ENCODE data around the gene SAGE1.
"Not testable (repeated sequence)": the region's sequence is repeated elsewhere in the genome, so short reads cannot be mapped to it uniquely, and the experiment has no call there.

The SAGE1 gene, protein sequence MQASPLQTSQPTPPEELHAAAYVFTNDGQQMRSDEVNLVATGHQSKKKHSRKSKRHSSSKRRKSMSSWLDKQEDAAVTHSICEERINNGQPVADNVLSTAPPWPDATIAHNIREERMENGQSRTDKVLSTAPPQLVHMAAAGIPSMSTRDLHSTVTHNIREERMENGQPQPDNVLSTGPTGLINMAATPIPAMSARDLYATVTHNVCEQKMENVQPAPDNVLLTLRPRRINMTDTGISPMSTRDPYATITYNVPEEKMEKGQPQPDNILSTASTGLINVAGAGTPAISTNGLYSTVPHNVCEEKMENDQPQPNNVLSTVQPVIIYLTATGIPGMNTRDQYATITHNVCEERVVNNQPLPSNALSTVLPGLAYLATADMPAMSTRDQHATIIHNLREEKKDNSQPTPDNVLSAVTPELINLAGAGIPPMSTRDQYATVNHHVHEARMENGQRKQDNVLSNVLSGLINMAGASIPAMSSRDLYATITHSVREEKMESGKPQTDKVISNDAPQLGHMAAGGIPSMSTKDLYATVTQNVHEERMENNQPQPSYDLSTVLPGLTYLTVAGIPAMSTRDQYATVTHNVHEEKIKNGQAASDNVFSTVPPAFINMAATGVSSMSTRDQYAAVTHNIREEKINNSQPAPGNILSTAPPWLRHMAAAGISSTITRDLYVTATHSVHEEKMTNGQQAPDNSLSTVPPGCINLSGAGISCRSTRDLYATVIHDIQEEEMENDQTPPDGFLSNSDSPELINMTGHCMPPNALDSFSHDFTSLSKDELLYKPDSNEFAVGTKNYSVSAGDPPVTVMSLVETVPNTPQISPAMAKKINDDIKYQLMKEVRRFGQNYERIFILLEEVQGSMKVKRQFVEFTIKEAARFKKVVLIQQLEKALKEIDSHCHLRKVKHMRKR

DNA sequence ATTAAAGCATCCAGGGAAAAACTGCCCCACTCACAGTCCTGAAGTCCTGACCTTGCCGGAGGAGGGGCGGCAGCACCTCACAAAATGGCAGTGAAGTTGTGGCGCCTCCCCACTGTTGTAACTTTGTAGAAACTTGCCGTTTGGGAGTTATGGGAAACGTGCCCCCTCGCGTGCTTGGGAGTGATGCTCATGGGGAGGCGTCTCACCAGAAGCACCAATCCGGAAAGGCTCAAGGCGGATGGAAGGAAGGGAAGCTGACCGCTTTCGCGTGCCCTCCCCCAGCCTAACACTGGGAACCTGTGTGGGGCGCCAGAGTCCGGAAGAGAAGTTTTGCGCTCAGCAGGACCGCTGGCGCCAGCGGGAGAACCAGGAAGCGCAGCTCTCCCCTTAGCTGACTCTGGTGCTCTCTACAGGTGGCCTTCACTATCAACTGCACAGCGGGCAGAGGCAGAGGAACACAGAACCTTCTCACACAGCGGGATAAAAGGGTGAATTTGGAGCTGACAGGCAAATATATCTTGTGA is at the start of gene SAGE1, which contains the start of gene CT45A10:
SAGE1 (plus strand) TSS at position 423 of the 524 bp plus-strand sequence. CDS start 2,527 bp downstream, outside the sequence.
CT45A10 (minus strand) TSS at position 151 of the 524 bp plus-strand sequence. CDS start 8,100 bp downstream, outside the sequence.
- no peak for DNase-seq

DNA sequence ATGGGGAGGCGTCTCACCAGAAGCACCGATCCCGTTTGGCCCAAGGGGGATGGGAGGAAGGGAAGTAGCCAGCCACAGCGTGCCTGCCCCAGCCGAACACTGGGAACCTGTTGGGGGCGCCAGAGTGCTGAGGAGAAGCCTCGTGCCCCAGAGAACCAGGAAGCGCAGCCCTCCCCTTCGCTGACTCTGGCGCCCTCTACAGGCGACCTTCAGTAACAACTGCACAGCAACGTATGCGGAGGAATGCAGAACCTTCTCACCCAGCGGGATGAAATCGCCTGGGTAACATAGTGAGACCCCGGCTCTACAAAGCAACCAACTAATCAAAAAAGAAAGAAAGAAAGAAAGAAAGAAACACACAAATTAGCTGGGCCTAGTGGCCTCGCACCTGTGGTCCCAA is 39.1 kb upstream of the SAGE1 start, which contains the start of gene CT45A8:
CT45A8 (minus strand) TSS at position 101 of the 400 bp plus-strand sequence. CDS start 3,755 bp downstream, outside the sequence.
- not testable (repeated sequence) for DNase-seq

DNA sequence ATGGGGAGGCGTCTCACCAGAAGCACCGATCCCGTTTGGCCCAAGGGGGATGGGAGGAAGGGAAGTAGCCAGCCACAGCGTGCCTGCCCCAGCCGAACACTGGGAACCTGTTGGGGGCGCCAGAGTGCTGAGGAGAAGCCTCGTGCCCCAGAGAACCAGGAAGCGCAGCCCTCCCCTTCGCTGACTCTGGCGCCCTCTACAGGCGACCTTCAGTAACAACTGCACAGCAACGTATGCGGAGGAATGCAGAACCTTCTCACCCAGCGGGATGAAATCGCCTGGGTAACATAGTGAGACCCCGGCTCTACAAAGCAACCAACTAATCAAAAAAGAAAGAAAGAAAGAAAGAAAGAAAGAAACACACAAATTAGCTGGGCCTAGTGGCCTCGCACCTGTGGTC is 21.8 kb upstream of the SAGE1 start, which contains the start of gene CT45A9:
CT45A9 (minus strand) TSS at position 101 of the 400 bp plus-strand sequence. CDS start 3,751 bp downstream, outside the sequence.
- not testable (repeated sequence) for DNase-seq

DNA sequence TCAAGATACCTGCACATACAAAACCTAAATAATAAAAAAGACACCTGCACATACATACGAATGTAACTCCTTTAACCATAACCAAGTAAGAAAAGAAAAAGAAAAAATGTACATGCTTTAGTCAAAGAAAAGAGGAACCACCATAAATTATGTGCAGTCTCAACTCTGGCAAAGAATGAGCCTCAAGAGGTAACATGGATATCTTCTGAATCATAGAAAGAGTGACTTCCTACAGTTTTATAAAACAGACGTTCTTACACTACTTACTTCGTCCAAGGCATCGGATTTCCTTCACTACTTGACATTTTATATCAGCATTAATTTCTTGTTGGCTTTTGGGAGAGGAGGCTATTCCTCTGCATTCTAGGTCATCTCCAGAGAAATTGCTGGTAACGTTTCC is 10.8 kb upstream of the SAGE1 start:
- DNase-seq: not testable (repeated sequence)

DNA sequence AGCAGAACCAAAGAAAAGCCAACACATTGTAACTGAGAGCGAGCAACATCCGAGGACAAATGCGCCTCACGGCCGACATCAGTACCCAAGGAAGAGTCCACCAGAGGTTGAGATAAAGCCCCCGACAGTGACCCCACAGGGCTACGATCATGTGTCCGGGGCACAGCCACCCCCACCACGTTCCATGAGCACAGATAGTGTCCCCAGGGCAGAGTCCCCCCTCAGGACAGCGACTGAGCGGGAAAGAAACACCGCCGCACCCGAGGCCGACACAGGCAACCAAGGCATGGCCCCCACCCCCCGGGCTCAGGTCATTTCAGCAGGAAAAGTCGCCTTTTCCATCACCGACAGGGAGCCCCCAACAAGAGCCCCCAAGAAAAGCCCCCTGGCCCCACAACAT is 5.3 kb upstream of the SAGE1 start:
- not testable (repeated sequence) for DNase-seq

DNA sequence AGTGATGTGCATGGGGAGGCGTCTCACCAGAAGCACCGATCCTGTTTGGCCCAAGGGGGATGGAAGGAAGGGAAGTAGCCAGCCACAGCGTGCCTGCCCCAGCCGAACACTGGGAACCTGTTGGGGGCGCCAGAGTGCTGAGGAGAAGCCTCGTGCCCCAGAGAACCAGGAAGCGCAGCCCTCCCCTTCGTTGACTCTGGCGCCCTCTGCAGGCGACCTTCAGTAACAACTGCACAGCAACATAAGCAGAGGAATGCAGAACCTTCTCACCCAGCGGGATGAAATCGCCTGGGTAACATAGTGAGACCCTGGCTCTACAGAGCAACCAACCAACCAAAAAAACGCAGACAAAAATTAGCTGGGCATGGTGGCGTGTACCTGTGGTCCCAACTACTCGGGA is 4.5 kb upstream of the SAGE1 start:
- DNase-seq: peak; percentile 70

DNA sequence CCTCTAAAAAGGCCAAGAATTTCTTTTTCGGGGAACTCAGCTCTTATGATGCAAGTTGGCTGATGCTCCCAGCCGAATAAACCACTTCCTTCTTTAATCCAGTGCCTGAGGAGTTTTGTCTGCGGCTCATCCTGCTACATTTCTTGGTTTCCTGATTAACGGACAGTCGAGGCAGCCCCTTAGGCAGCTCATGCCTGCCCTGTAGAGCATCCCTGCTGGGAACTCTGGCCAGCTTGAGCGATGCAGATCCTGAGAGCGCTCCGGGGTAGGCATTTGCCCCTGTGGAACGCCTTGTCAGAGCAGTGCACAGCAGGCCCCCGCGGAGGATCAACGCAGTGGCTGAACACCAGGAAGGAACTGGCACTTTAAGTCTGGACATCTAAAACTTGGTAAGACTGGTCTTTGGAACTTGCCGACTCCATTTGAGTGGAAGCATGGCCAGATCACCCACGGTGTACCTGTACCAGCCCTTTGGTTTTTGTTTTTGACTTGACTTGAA is 3.4 kb upstream of the SAGE1 start:
- no peak for DNase-seq

DNA sequence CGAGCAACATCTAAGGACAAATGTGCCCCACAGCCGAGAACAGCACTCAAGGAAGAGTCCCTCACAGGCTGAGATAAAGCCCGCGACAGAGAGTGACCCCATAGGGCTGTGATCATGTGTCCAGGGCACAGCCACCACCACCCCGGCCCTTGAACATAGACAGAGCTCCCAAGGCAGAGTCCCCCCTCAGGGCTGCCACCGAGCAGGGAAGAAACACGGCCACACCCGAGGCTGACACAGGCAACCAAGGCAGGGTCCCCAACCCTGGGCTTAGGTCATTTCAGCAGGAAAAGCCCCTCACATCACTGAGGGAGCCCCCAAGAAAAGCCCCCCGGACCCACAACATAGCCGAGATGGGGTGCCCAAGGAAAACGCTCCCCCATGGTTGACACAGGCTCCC is 735 bp upstream of the SAGE1 start:
- DNase-seq: no peak

DNA sequence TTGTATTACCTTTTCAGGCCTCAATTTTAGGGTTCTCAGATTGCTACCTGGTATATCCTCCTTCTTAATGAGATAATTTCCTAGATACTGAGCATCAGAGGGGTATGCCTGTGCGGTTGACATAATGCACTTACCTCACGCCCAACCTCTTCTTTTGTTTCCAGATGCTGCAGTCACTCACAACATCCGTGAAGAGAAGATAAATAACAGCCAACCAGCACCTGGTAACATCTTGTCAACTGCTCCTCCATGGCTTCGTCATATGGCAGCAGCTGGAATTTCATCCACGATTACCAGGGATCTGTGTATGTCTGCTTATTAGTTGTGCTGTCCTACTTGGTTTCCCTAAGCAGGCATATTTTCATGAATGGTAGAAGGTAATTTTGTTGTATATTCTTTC is 16.7 kb downstream of the SAGE1 start:
- no peak for DNase-seq

DNA sequence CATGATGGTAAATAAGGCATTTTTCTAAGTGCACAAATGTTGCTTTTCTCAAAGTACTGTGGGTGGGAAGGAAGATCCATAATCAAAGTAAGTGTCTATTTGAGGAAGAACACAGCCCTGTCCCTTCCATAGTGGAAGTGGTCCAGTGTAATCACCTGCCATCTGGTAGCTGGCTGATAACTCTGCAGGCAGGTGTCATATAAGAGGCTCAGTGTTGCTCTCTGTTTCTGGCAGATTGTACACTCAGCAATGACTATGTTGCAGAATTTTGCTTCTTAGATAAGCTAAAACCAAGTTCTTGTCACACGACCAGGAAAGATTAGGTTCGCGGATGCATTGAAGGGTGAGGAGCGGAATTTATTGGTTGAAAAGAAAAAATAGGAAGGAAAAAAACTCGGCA is 20.9 kb downstream of the SAGE1 start:
- no peak for DNase-seq

DNA sequence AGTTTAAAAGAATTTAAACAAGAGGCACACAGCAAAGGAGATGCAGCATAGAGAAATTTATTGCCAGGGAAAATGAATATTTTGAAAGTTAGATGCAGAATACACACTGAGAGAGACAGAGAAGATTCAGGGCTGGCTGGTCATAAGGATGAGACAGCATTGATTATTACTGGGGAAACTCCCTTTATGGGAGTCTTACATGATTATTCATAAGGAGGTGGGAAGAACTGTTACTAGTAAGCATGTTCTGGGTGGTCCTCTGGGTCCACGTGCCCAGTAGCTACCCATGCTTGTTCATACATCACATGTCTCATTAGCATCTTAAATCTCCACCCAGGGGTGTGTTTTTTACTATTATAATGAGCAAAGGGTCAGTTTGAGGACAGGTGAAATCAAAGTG is 27.0 kb downstream of the SAGE1 start:
- not testable (repeated sequence) for DNase-seq

DNA sequence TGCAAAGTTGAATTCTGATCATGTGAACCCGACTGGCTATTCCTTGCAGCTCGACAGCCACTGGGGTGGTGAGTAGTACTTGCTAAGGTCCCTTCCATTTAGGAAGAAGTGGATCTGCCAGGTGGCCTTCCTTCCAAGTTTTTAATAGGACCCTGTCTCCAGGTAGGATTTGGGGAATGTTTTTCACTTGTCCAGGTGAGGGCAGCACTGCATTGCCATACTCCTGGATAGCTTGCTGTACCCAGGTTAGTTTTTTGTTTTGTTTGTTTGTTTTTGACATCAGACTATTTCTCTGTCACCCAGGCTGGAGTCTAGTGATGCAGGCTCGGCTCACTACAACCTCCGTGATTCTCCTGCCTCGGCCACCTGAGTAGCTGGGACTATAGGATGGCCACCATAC is 29.8 kb downstream of the SAGE1 start:
- DNase-seq: no peak

DNA sequence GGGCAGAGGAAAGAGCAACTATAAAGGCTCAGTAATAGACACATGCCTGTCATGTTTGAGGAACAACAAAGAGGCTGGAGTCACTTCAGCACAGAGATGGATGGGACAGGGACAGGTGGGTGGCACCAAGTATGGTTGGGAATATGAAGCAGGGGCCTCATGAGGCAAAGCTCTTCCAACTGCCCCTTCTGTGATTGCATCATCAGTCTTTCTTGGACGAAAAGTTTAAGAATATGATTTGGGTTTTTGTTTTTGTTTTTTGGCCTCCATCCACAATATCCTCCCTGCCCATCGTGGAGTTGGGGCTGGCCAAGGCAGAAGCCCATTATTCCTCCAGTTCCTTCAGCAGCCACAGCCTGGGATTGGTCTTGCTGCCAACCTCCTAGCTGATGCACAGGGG is 34.4 kb downstream of the SAGE1 start:
- DNase-seq: no peak

DNA sequence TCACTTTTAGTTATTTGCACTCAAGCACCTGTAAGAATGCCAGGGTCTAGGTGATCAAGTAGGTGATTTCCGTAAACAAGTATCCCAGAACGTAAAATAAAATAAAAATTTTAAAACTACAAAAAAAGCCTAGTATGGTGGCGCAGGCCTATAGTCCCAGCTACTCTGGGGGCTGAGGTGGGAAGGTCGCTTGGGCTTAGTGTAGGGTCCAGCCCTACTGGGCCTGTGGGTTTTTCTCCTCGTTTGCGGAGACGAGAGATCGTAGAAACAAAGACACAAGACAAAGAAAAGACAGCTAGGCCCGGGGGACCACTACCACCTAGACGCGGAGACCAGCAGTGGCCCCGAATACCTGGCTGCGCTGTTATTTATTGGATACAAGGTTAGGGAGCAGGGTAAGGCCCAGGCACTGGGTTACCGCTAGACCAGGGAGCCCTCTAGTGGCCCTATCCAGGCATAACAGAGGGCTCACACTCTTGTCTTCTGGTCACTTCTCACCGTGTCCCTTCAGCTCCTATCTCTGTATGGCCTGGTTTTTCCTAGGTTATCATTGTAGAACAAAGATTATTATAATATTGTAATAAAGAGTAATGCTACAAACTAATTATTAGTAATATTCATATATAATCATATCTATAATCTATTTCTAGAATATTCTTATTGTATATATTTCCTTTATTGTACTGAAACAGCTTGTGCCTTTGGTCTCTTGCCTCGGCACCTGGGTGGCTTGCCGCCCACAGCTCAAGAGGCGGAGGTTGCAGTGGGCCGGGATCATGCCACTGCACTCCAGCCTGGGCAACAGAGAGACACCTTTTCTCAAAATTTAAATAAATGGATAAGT is 38.4 kb downstream of the SAGE1 start:
- DNase-seq: peak; percentile 59

DNA sequence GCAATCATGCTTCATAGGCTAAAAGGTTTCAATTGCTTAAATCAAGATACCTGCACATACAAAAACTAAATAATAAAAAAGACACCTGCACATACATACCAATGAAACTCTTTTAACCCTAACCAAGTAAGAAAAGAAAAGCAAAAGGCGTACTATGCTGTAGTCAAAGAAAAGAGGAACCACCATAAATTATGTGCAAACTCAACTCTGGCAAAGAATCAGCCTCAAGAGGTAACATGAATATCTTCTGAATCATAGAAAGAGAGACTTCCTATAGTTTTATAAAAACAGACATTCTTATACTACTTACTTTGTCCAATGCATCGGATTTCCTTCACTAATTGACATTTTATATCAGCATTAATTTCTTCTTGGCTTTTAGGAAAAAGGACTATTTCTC is 51.0 kb downstream of the SAGE1 start:
- no peak for DNase-seq

DNA sequence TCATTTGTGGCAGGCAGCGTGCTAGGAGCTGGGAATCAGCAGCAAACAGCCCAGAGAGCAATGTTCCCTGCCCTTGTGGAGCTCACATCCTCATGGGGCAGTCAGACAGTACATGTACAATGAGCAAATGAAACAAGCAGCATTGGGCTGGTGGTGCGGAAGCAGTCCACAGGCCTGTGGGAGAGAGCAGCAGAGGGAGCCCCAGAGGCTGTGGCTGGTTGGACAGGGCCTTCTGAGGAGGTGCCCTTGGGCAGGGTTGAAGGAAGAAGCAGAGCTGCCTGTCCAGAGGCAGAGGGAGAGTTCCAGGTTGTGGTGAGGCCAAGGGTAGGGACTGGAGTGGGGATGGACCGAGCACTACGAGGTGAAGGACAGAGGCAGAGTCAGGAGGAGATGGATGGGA is 57.8 kb downstream of the SAGE1 start:
- no peak for DNase-seq

Measured in stimulated activated CD8-positive, alpha-beta memory T cell treated with anti-CD3 and anti-CD28 coated beads, Interleukin-4, amount 100 ng/mL, for 48 hours (primary cell).